ENCODE results near the gene SH3D19. TPM values are rescaled to one million over a fixed set of nuclear protein-coding genes. Genes with fewer than 3 reads are reported as not detected.

Gene SH3D19
- polyA plus RNA-seq, 3 donors, result not detected

DNA sequence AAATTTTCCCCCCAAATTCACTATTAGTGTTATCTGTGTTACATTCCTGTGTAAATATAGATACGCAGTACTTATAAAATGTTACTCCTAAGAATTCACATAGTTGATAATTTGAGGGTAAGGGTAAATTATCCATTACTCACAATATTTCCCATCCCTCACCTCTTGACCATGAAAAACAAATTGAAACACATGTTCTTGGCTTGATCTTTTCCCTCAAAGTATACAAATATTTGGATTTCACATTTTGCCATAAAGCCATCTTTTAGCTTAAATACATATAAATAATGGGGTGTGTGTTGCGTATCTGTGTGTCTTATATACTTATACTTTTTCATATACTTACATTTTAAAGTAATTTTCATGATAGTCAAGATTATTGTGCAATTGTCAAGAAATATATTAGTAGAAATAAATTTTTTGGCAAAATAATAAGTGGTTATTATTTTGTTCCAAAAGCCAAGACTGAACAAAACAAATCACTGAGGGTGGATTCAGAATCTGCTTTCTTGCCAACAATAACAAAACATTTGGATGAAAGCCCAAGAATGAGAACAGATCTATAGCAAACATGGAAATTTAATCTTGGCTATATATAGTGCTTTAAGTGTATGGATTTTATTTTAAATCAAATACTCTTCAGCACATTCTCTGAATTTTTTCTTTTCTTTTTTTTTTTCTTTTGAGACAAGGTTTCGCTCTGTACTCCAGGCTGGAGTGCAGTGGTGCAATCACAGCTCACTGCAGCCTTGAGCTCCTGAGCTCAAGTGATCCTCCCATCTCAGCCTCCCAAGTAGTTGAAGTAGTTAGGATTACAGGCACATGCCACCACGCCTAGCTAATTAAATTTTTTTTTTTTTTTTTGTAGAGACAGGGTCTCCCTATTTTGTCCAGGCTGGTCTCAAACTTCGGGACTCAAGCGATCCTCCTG, 97.0 kb downstream of the SH3D19 start:
- Histone ChIP-seq H3K9ac (ENCODE audit: insufficient read depth, low read length, poor library complexity, severe bottlenecking) (no peak overlapping the region), H3K36me3 (replicated peaks in 1 of 2; ENCODE audit: control insufficient read depth in 1 of 2, insufficient read depth in 2 of 2, low read length in 2 of 2) (no peaks in the 10 kb centered on the region), H3K4me2 (replicated peaks; ENCODE audit: extremely low read depth, low read length, poor library complexity, severe bottlenecking) (no peak overlapping the region), H3K9me3 (replicated peaks in 1 of 2; ENCODE audit: control insufficient read depth in 1 of 2, insufficient read depth in 1 of 2, low read length in 2 of 2) (no peaks in the 10 kb centered on the region), H3K4me3 (replicated peaks in 1 of 3; ENCODE audit: low read depth in 2 of 3, low read length in 3 of 3) (no peak overlapping the region), H4K20me1 (ENCODE audit: insufficient read depth, low read length) (no peaks in the 10 kb centered on the region), H3K27ac (ENCODE audit: low read depth in 1 of 2, low read length in 2 of 2) (no peak overlapping the region), H3K79me2 (ENCODE audit: insufficient read depth, low read length) (no peaks in the 10 kb centered on the region), H3K27me3 (ENCODE audit: control insufficient read depth in 2 of 2, insufficient read depth in 2 of 2, low read length in 2 of 2) (no peaks in the 10 kb centered on the region), H2AFZ (ENCODE audit: insufficient read depth, low read depth, low read length, poor library complexity, severe bottlenecking) (no peak overlapping the region), H3K4me1 (ENCODE audit: control insufficient read depth in 1 of 2, insufficient read depth in 2 of 2, low read length in 2 of 2) (no peaks in the 10 kb centered on the region)
- Mint-ChIP-seq H3K27me3 (ENCODE audit: low read depth in 3 of 3) (no peaks in the 10 kb centered on the region), H3K4me3 (no peak overlapping the region), H3K27ac (no peak overlapping the region), H3K4me1 (no peaks in the 10 kb centered on the region), H3K36me3 (no peaks in the 10 kb centered on the region), H3K9me3 (peaks cover 0 to 2% (median 0%) of the 10 kb centered on the region in 7 donors)
- no peak for DNase-seq
- TF ChIP-seq, protein P1, sequence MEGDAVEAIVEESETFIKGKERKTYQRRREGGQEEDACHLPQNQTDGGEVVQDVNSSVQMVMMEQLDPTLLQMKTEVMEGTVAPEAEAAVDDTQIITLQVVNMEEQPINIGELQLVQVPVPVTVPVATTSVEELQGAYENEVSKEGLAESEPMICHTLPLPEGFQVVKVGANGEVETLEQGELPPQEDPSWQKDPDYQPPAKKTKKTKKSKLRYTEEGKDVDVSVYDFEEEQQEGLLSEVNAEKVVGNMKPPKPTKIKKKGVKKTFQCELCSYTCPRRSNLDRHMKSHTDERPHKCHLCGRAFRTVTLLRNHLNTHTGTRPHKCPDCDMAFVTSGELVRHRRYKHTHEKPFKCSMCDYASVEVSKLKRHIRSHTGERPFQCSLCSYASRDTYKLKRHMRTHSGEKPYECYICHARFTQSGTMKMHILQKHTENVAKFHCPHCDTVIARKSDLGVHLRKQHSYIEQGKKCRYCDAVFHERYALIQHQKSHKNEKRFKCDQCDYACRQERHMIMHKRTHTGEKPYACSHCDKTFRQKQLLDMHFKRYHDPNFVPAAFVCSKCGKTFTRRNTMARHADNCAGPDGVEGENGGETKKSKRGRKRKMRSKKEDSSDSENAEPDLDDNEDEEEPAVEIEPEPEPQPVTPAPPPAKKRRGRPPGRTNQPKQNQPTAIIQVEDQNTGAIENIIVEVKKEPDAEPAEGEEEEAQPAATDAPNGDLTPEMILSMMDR (IDR thresholded peaks at IDR 0.05), result no peak
- intact Hi-C loops (cut with micrococcal nuclease), result no loop called here
- no CpG with 5 or more reads among the region's 6 CpGs for WGBS (ENCODE audit: insufficient coverage)

DNA sequence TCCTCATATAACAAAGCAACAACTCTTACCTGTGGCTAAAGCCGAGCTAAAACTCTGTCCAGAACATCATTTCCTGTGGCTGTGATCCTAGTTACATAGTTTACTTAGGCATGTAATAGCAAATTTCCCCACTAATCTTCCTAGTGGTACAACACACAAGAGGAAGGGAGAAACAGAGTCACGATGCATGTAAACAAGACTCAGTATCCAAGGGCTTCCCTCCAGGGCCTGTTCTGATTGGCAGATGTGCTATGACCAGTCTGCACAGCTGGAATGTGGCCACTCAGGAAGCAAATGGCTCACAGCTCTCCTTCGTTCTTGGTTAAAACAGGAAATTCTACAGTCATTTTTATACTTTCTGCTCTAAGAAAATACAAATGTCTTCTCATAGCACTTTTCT, 97.7 kb downstream of the SH3D19 start:
- no peaks in the 10 kb centered on the region for H3K79me2 ChIP-seq (ENCODE audit: insufficient read depth, low read length)
- no peaks in the 10 kb centered on the region for H3K36me3 ChIP-seq (replicated peaks in 1 of 2; ENCODE audit: control insufficient read depth in 1 of 2, insufficient read depth in 2 of 2, low read length in 2 of 2)
- H3K4me3 Mint-ChIP-seq, result no peak overlapping the region
- H3K9me3 ChIP-seq (replicated peaks in 1 of 2; ENCODE audit: control insufficient read depth in 1 of 2, insufficient read depth in 1 of 2, low read length in 2 of 2), result no peaks in the 10 kb centered on the region
- no peaks in the 10 kb centered on the region for H4K20me1 ChIP-seq (ENCODE audit: insufficient read depth, low read length)
- no peak for DNase-seq
- intact Hi-C loops (cut with micrococcal nuclease), result no loop called here
- no peak overlapping the region for H3K27ac ChIP-seq (ENCODE audit: low read depth in 1 of 2, low read length in 2 of 2)
- TF ChIP-seq, protein P1 (IDR thresholded peaks at IDR 0.05), result no peak
- H3K27me3 Mint-ChIP-seq (ENCODE audit: low read depth in 3 of 3), result no peaks in the 10 kb centered on the region
- H3K9me3 Mint-ChIP-seq, result peaks cover 0 to 2% (median 0%) of the 10 kb centered on the region in 7 donors
- no peaks in the 10 kb centered on the region for H3K4me1 Mint-ChIP-seq
- no peak overlapping the region for H3K4me2 ChIP-seq (replicated peaks; ENCODE audit: extremely low read depth, low read length, poor library complexity, severe bottlenecking)
- H2AFZ ChIP-seq (ENCODE audit: insufficient read depth, low read depth, low read length, poor library complexity, severe bottlenecking), result no peak overlapping the region
- WGBS (ENCODE audit: insufficient coverage), result 20% methylated on average over 1 of the region's 3 CpGs
- H3K4me1 ChIP-seq (ENCODE audit: control insufficient read depth in 1 of 2, insufficient read depth in 2 of 2, low read length in 2 of 2), result no peaks in the 10 kb centered on the region
- H3K4me3 ChIP-seq (replicated peaks in 1 of 3; ENCODE audit: low read depth in 2 of 3, low read length in 3 of 3), result no peak overlapping the region
- H3K27me3 ChIP-seq (ENCODE audit: control insufficient read depth in 2 of 2, insufficient read depth in 2 of 2, low read length in 2 of 2), result no peaks in the 10 kb centered on the region
- no peaks in the 10 kb centered on the region for H3K36me3 Mint-ChIP-seq
- H3K27ac Mint-ChIP-seq, result no peak overlapping the region
- H3K9ac ChIP-seq (ENCODE audit: insufficient read depth, low read length, poor library complexity, severe bottlenecking), result no peak overlapping the region

Data from CD14-positive monocyte (primary cell).